Measurements from ENCODE around the gene PRKCH. TPM values are rescaled to one million over a fixed set of nuclear protein-coding genes. Genes with fewer than 3 reads are reported as not detected.

PRKCH gene
- total RNA-seq, 2 donors from 2014 or later, result 24.6 to 73.6 TPM

GRCh38 chr14:61482348-61483206 lies 161.2 kb downstream of the PRKCH start:
- DNase-seq (ENCODE audit: low spot score) (no peak), ATAC-seq (ENCODE audit: insufficient number of reproducible peaks, low FRiP score, low read depth) (no peak)
- TF ChIP-seq, protein P1, sequence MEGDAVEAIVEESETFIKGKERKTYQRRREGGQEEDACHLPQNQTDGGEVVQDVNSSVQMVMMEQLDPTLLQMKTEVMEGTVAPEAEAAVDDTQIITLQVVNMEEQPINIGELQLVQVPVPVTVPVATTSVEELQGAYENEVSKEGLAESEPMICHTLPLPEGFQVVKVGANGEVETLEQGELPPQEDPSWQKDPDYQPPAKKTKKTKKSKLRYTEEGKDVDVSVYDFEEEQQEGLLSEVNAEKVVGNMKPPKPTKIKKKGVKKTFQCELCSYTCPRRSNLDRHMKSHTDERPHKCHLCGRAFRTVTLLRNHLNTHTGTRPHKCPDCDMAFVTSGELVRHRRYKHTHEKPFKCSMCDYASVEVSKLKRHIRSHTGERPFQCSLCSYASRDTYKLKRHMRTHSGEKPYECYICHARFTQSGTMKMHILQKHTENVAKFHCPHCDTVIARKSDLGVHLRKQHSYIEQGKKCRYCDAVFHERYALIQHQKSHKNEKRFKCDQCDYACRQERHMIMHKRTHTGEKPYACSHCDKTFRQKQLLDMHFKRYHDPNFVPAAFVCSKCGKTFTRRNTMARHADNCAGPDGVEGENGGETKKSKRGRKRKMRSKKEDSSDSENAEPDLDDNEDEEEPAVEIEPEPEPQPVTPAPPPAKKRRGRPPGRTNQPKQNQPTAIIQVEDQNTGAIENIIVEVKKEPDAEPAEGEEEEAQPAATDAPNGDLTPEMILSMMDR (IDR thresholded peaks at IDR 0.05), result no peak
- H3K9me3 ChIP-seq, result no peaks in the 10 kb centered on the region
- H3K36me3 ChIP-seq, result no peaks in the 10 kb centered on the region
- H3K27ac ChIP-seq, result no peak overlapping the region
- peaks cover 12 to 25% of the 10 kb centered on the region in 2 donors for H3K4me1 ChIP-seq (ENCODE audit: control insufficient read depth in 1 of 2, low read depth in 2 of 2)
- H3K27me3 ChIP-seq (replicated peaks; ENCODE audit: insufficient read depth), result no peaks in the 10 kb centered on the region
- H3K4me3 ChIP-seq, result no peak overlapping the region

DNA sequence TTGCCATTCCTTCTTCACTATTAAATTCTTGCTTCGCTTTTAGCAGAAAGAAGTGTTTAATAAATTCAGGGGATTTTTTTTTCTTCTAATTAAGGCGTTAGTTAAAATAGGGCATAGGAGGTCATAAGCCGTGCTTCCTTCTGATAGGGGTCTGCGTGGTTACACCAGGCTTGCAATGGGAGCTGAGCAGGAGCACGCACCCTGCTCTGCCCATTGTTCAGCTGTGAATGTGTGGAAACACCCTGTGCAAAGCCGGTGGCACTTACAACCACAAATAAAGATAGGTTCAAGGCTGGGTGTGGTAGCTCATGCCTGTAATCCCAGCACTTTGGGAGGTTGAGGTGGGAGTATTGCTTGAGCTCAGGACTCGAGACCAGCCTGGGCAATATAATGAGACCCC lies 162.1 kb downstream of the PRKCH start:
- H3K27ac ChIP-seq, result no peak overlapping the region
- TF ChIP-seq, protein P1 (IDR thresholded peaks at IDR 0.05), result no peak
- DNase-seq (ENCODE audit: low spot score) (no peak), ATAC-seq (ENCODE audit: insufficient number of reproducible peaks, low FRiP score, low read depth) (no peak)
- H3K4me3 ChIP-seq, result no peak overlapping the region
- H3K36me3 ChIP-seq, result no peaks in the 10 kb centered on the region
- H3K27me3 ChIP-seq (replicated peaks; ENCODE audit: insufficient read depth), result no peaks in the 10 kb centered on the region
- H3K4me1 ChIP-seq (ENCODE audit: control insufficient read depth in 1 of 2, low read depth in 2 of 2), result peaks cover 3 to 16% of the 10 kb centered on the region in 2 donors
- H3K9me3 ChIP-seq, result no peaks in the 10 kb centered on the region

- H3K27me3 ChIP-seq (replicated peaks; ENCODE audit: insufficient read depth), result no peaks in the 10 kb centered on the region
- H3K4me3 ChIP-seq, result no peak overlapping the region
- ATAC-seq (ENCODE audit: insufficient number of reproducible peaks, low FRiP score, low read depth), result no peak
- no peak overlapping the region for H3K27ac ChIP-seq
- TF ChIP-seq, protein P1 (IDR thresholded peaks at IDR 0.05), result no peak
- DNase-seq (ENCODE audit: low spot score), result no peak
- peaks cover 0 to 11% of the 10 kb centered on the region in 2 donors for H3K4me1 ChIP-seq (ENCODE audit: control insufficient read depth in 1 of 2, low read depth in 2 of 2)
- H3K36me3 ChIP-seq, result no peaks in the 10 kb centered on the region
- H3K9me3 ChIP-seq, result no peaks in the 10 kb centered on the region
Observed at GRCh38 chr14:61484031-61484430, 162.7 kb downstream of the PRKCH start.

DNA sequence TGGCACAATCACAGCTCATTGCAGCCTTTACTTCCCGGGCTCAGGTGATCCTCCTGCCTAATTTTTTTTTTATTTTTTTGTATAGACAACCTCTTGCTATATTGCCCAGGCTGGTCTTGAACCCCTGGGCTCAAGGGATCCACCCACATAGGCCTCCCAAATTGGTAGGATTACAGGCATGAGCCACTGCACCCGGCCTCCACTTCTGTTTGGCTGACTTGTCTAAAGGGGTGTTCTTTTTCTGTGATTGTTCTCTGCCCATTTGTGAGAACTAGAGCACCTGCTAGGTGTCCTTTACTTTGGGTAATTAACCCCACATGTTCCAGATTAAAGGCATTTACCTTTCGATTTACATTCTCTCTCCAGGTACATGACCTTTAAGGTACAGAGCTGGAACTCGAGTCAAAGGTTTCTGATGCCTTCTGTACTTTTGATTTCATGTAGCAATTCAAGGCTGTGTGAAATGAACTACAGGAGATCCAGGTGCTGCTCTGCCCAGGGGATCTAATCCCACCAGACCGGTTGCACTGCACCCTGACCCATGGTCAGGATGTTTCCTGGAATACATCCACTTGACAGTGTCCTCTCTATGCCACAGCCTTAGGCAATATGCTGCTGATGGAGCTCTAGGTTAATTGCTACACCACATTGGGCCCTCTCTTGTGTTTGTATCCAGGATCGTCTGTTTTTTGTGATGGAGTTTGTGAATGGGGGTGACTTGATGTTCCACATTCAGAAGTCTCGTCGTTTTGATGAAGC lies 163.6 kb downstream of the PRKCH start:
- no peak for ATAC-seq (ENCODE audit: insufficient number of reproducible peaks, low FRiP score, low read depth)
- TF ChIP-seq, protein P1 (IDR thresholded peaks at IDR 0.05), result no peak

DNA sequence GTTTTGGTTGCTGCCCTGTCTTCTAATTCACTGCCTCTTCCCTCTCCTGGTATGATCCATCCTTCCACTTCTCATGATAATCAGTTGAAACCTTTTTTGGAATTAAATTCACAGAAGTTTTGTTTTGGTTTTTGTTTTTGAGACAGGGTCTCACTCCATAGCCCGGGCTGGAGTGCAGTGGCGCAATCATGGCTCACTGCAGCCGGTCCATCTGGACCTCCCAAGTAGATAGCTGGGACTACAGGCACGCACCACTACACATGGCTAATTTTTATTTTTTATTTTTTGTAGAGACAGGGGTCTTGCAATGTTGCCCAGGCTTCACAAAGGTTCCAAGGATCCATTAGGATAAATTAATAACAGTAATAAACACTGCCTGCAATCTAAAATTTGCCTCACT lies 164.3 kb downstream of the PRKCH start:
- no peaks in the 10 kb centered on the region for H3K36me3 ChIP-seq
- no peaks in the 10 kb centered on the region for H3K9me3 ChIP-seq
- no peak for ATAC-seq (ENCODE audit: insufficient number of reproducible peaks, low FRiP score, low read depth)
- no peak overlapping the region for H3K27ac ChIP-seq
- TF ChIP-seq, protein P1 (IDR thresholded peaks at IDR 0.05), result no peak
- H3K4me3 ChIP-seq, result no peak overlapping the region
- no peaks in the 10 kb centered on the region for H3K27me3 ChIP-seq (replicated peaks; ENCODE audit: insufficient read depth)
- peaks cover 0 to 2% of the 10 kb centered on the region in 2 donors for H3K4me1 ChIP-seq (ENCODE audit: control insufficient read depth in 1 of 2, low read depth in 2 of 2)
- no peak for DNase-seq (ENCODE audit: low spot score)

More for the DNA sequence above, 163.6 kb downstream of the PRKCH start:
- H3K36me3 ChIP-seq, result no peaks in the 10 kb centered on the region
- no peaks in the 10 kb centered on the region for H3K27me3 ChIP-seq (replicated peaks; ENCODE audit: insufficient read depth)
- no peaks in the 10 kb centered on the region for H3K9me3 ChIP-seq
- H3K4me3 ChIP-seq, result no peak overlapping the region
- H3K4me1 ChIP-seq (ENCODE audit: control insufficient read depth in 1 of 2, low read depth in 2 of 2), result peaks cover 2 to 4% of the 10 kb centered on the region in 2 donors
- H3K27ac ChIP-seq, result no peak overlapping the region
- no peak for DNase-seq (ENCODE audit: low spot score)

Measured in thoracic aorta (tissue), 2 donors.